Measurements from ENCODE around the gene KIF17.

The KIF17 gene

DNA sequence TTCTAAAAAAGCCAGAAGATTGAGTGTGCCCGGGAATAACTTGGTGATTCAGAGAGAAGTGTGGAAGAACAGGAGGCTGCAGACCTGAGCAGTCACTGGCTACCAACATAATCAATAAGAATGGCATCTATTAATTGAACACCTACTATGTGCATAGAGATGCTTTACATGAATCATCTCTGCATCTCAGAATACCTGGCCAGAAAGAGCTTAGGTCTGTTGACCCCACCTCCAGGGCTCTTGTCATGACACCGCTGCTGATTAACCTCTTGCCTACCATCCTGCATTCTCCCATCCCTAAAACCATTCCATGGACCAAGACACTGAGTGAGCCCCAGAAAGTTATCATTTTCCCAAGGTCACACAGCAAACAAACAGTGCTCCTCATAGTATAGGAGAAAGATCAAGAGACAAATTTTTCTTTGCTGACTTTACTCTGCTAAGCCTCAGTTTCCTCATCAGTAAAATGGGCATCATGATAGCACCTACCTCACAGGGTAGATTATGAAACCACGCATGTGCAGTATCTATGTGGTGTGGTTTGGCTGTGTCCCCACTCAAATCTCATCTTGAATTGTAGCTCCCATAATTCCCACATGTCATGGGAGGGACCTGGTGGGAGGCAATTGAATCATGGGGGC is 100.8 kb downstream of the KIF17 start:
- DNase-seq, result no peak

DNA sequence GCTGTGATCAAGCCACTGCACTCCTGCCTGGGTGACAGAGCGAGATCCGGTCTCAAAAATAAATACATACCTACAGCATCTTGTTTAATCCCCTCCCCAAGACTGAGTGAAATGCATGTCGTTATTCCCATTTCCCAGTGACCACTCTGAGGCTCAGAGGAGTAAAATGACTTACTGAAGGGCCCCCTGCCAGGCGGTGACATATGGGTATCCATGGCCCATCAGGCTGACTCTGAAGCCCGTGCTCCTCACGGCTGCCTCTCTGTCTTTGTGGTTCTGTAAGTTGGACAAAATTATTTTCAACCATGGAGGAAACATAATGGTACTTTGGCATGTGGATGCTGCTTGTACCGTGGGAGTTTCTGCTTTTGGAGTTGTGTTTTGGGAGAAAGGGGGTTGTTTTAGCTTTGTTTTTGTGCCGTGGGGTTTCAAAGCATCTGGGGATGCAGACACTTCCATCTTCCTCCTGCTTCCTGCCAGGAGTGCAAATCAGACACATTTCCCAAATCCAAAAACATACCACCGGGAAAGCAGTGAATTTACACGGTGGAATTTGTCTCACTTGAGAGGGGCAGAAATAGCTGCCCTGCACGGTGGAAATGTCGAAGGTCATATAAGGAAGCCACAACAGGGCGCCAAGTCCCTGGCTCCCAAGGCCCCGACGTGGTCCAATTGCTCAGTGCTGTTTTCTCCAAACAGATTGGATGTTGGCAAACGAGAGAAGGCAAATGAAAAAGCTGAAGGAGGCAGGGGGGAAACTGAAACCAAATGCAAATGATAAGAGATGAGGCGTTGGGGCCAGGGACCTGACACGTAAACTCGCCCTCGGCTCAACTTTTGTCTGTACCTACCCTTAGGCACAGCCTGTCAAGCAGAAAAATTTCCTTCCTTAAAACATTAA is 101.6 kb downstream of the KIF17 start:
- DNase-seq, result no peak

- DNase-seq, result no peak
Measured at GRCh38 chr1:20614131-20614579, 103.7 kb downstream of the KIF17 start.
